Right renal pelvis (tissue), 4 donors: Measurements from ENCODE around the gene KRTAP13-1. TPM values are rescaled to one million over a fixed set of nuclear protein-coding genes. Genes with fewer than 3 reads are reported as not detected.

ENCODE experiments used
- DNase-seq, 4 donors: peaks; one replicate each; pipeline ENCODE4 v3.0.0-alpha.2; 2013; ENCODE audit warnings: low read depth in 4 of 4, low spot score in 3 of 4, missing footprints in 1 of 4
- polyA plus RNA-seq, 4 donors: library from polyadenylated mRNA; unstranded; fragments of 120-200 nt; gene quantifications; one replicate each; pipeline ENCODE4 v1.2.1, GENCODE V29; 2013; ENCODE audit not compliant: insufficient read length in 4 of 4

The KRTAP13-1 gene, protein sequence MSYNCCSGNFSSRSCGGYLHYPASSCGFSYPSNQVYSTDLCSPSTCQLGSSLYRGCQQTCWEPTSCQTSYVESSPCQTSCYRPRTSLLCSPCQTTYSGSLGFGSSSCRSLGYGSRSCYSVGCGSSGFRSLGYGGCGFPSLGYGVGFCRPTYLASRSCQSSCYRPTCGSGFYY
- not detected for polyA plus RNA-seq

- DNase-seq: no peak
Measured at GRCh38 chr21:30395731-30396130, at the start of gene KRTAP13-1. Gene KRTAP13-1 (plus strand): TSS chr21:30396031. CDS start chr21:30396087, 56 bp downstream.

GRCh38 chr21:30348506-30348905, 47.3 kb upstream of the KRTAP13-1 start, which contains the start of gene KRTAP23-1:
Gene KRTAP23-1 (minus strand): TSS chr21:30348606. CDS start chr21:30348606, 0 bp downstream.
- no peak for DNase-seq

- DNase-seq: no peak
Measured at GRCh38 chr21:30349572-30349971, 46.3 kb upstream of the KRTAP13-1 start.

- DNase-seq: no peak
Measured at GRCh38 chr21:30351534-30351933, 44.3 kb upstream of the KRTAP13-1 start.

- no peak for DNase-seq
Measured at GRCh38 chr21:30354308-30355005, 41.4 kb upstream of the KRTAP13-1 start.

- no peak for DNase-seq
Measured at GRCh38 chr21:30355906-30356305, 39.9 kb upstream of the KRTAP13-1 start.

GRCh38 chr21:30372139-30372770, 23.6 kb upstream of the KRTAP13-1 start, which contains the start of gene KRTAP13-2:
Gene KRTAP13-2 (minus strand): TSS chr21:30372271. CDS start chr21:30372213, 58 bp downstream.
- no peak for DNase-seq

- no peak for DNase-seq
Measured at GRCh38 chr21:30382201-30382600, 13.6 kb upstream of the KRTAP13-1 start.

DNA sequence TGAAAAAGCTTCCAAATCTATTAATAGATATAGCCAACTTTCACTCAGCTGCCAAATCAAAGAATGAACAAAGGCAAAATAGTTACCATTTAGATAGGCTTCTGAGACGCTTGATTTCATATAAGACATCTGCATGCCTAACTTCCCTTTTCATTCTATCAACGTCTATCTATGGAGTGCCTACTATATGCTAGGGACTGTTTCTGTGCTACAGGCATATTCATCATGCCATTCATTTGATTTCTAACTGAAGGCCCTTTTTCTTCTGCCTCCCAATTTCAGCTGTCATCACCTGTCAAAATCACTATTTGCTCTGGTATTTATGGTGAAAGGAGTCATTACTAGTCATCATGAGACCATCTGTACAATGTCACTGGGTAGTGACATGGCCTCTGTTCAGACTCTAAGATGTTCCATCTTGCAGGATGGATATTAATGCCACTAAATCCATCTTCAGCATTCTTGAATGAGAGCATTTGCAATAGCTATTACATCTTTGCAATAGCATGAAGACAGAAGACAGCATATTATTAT, 4.3 kb upstream of the KRTAP13-1 start:
- DNase-seq: no peak

DNA sequence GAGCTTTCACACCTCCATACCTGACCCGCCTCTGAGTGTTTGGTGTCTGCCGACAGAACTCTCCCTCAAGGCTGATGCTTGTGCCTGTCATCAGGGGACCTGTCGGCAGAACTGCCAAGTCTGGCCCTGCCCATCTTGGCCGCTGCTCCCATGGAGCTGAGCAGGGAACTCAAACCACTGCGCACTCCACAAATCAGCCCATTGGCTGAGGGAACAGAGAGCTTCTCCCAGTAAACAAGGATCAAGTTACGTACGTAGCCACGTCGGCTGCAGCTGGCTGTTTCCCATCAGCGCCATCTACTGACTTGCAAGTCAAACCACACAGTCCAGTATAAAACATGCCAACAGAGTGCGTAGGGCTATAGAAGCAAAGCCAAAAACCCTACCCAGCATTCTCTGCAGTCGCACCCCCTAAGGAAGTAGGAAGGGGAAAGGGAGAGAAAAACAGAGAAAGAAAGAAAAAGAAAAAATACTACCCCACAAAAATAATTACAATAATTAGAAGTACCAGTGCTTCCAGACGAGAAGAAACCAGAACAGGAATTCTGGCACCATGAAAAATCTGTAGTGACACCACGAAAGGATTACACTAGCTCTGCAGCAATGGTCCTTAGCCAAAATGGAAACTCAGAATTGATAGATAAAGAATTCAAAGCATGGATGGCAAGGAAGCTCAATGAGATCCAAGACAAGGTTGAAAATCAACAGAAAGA, 13.1 kb downstream of the KRTAP13-1 start:
- DNase-seq: peak; percentile 3 to 10 (median 8)

DNA sequence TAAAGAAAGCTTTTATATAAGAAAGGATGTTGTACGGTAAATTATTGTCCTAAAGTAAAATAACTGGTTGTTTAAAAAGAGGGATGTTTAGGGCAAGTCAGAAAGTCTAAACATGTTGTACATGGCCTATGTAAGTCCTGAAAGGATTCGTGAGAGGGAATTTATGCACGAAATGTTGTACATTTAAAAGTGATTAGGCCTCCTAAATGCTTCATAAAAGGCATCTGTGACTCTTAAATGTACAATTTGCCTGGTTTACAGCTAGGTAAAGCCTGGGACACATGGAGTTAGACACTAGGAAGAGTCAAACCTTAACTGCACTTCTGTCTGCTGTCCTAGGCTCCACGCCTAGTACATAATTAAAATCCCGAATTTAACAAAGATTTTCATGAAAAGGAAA, 20.2 kb downstream of the KRTAP13-1 start:
- DNase-seq: no peak

DNA sequence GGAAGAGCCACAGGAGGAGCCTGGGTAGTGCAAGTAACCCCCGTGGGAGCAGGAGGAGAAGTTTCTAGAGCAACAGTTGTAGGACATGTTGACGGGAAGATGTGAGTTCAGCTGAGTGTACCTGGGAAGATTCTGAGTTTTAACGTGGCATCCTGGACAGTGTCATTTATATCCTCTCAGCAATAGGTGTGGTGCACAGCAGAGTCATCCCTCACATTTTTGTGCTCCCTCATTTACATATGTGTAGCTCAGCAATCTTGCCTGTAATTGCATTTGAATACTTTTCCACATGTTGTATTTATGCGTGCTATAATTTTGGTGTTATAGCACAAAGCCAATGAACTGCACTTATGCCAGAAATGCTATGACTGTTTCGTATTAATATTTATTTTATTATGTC, 30.0 kb downstream of the KRTAP13-1 start, which contains the start of gene KRTAP13-3:
Gene KRTAP13-3 (minus strand): TSS at position 101 of the 400 bp plus-strand sequence. CDS start 14 bp downstream, at position 87.
- DNase-seq: no peak

- no peak for DNase-seq
Measured at GRCh38 chr21:30426731-30427130, 30.9 kb downstream of the KRTAP13-1 start.

DNA sequence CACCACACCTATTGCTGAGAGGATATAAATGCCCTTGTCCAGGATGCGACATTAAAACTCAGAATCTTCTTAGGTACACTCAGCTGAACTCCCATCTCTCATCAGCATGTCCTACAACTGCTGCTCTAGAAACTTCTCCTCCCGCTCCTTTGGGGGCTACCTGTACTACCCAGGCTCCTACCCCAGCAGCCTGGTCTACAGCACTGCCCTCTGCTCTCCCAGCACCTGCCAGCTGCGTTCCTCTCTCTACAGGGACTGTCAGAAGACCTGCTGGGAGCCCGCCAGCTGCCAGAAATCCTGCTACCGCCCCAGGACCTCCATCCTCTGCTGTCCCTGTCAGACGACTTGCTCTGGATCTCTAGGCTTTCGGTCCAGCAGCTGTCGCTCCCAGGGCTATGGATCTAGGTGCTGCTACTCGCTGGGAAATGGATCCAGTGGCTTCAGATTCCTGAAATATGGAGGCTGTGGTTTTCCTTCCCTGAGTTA, 34.4 kb downstream of the KRTAP13-1 start, which contains the start of gene KRTAP13-4:
Gene KRTAP13-4 (plus strand): TSS at position 51 of the 486 bp plus-strand sequence. CDS start 56 bp downstream, at position 107.
- DNase-seq: no peak

DNA sequence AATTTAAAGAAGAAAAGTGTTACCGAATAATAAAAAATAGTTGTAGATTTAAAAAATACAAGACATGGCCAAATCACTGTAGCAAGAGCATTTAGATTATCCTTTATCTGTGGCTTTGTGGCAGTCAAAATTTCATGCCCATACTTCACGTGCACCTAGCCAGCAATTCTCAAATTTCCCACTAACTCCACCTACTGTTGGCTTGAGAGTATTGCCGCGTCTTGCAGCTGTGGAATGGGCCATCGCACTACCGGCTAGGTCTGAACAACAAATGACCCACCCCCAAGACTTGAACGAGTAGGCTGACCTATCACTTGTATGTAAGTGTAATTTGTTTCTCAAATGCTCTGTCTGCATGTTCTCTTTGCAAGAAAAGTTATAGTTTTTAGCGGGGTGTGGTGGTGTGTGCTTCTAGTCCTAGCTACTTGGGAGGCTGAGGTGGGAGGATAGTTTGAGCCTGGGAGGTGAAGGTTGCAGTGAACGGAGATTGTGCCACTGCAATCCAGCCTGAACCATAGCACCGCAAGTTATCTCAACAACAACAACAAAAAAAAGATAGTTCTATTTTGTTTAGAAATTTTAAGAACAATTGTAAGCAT, 38.3 kb downstream of the KRTAP13-1 start:
- DNase-seq: no peak

- DNase-seq: no peak
Measured at GRCh38 chr21:30437010-30437565, 41.3 kb downstream of the KRTAP13-1 start.

DNA sequence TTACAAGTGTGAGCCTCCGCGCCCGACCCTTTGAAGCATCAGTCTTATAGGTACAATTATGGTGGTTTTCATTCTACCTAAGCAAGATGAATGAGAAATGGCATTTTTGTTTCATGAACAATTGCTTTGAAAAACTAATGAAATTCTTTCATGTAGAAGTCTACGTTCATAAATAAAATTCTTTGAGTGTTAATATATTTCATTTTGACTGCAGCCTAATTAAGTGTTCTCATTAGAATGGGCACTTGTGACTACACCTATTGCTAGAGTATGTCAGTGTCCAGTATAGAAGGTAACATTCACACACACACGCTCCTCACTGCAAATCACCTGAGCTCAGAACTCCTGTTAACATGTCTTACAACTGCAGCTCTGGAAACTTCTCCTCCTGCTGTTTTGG, 44.1 kb downstream of the KRTAP13-1 start, which contains the start of gene KRTAP15-1:
Gene KRTAP15-1 (plus strand): TSS at position 301 of the 400 bp plus-strand sequence. CDS start 53 bp downstream, at position 354.
- no peak for DNase-seq

GRCh38 chr21:30443226-30443625, 47.4 kb downstream of the KRTAP13-1 start:
- DNase-seq: no peak

- DNase-seq: no peak
Measured at GRCh38 chr21:30444204-30444603, 48.4 kb downstream of the KRTAP13-1 start.
